ENCODE results near the gene C1orf94.

C1orf94 gene

GRCh38 chr1:34237151-34237815 lies 60.6 kb downstream of the C1orf94 start:
- H3K4me3 ChIP-seq (ENCODE audit: control insufficient read depth, low read depth, low read length), result no peak overlapping the region
- DNase-seq (ENCODE audit: low read depth), result no peak
- no peak for TF ChIP-seq CTCF (conservative IDR thresholded peaks at IDR 0.05; ENCODE audit: control insufficient read depth, insufficient read depth, low read depth, low read length)

GRCh38 chr1:34245967-34246366 lies 69.3 kb downstream of the C1orf94 start:
- no peak overlapping the region for H3K4me3 ChIP-seq (ENCODE audit: control insufficient read depth, low read depth, low read length)
- TF ChIP-seq CTCF (conservative IDR thresholded peaks at IDR 0.05; ENCODE audit: control insufficient read depth, insufficient read depth, low read depth, low read length), result no peak
- DNase-seq (ENCODE audit: low read depth), result no peak

- no peak for DNase-seq (ENCODE audit: low read depth)
- TF ChIP-seq CTCF (conservative IDR thresholded peaks at IDR 0.05; ENCODE audit: control insufficient read depth, insufficient read depth, low read depth, low read length), result no peak
These were observed 73.6 kb downstream of the C1orf94 start for GRCh38 chr1:34250342-34250741.

GRCh38 chr1:34262023-34262853 lies 85.5 kb downstream of the C1orf94 start:
- no peak overlapping the region for H3K4me3 ChIP-seq (ENCODE audit: control insufficient read depth, low read depth, low read length)
- no peak for DNase-seq (ENCODE audit: low read depth)
- TF ChIP-seq CTCF (conservative IDR thresholded peaks at IDR 0.05; ENCODE audit: control insufficient read depth, insufficient read depth, low read depth, low read length), result no peak

More at GRCh38 chr1:34250342-34250741, 73.6 kb downstream of the C1orf94 start:
- no peak overlapping the region for H3K4me3 ChIP-seq (ENCODE audit: control insufficient read depth, low read depth, low read length)

- no peak overlapping the region for H3K4me3 ChIP-seq (ENCODE audit: control insufficient read depth, low read depth, low read length)
- DNase-seq (ENCODE audit: low read depth), result no peak
- TF ChIP-seq CTCF (conservative IDR thresholded peaks at IDR 0.05; ENCODE audit: control insufficient read depth, insufficient read depth, low read depth, low read length), result no peak
These were observed 86.2 kb downstream of the C1orf94 start for GRCh38 chr1:34262921-34263320.

- H3K4me3 ChIP-seq (ENCODE audit: control insufficient read depth, low read depth, low read length), result no peak overlapping the region
- DNase-seq (ENCODE audit: low read depth), result peak; percentile 8
- TF ChIP-seq CTCF (conservative IDR thresholded peaks at IDR 0.05; ENCODE audit: control insufficient read depth, insufficient read depth, low read depth, low read length), result no peak
These were observed 86.7 kb downstream of the C1orf94 start for GRCh38 chr1:34263406-34263805.

Data from fibroblast of mammary gland (primary cell).